K562 (cell line): ENCODE measurements around the gene PCED1B. TPM values are rescaled to one million over a fixed set of nuclear protein-coding genes. Genes with fewer than 3 reads are reported as not detected.
A peak's percentile ranks its signal among the peaks of the same experiment; 100 is the strongest.

Experiments
- ATAC-seq: fragments of 200-7000 bp; cut with Tn5 transposase; 3 replicates; pipeline ENCODE4 v1.9.1; 2020; ENCODE audit warnings: moderate library complexity
- BruUV-seq: library from RNA; stranded (reverse); fragments of 400-500 nt; replicated peaks from 2 replicates; lab custom pipeline; 2021; lab: Mats Ljungman, UMichigan
- CTCF ChIA-PET: fragments of 300-600 bp; formaldehyde crosslinking; extraction: SDS; loops from one replicate; lab custom pipeline; 2021; ENCODE audit warnings: low intra/inter-chr PET ratio; lab: Yijun Ruan, JAX
- POLR2A ChIA-PET: fragments of 300-600, 350-650 bp; sonication (Branson Sonifier 250); formaldehyde crosslinking; extraction: SDS; loops from one replicate; lab custom pipeline; 2021; ENCODE audit warnings: antibody characterized with exemption, inconsistent platforms; lab: Yijun Ruan, JAX
- DNase-seq, 4 experiments: peaks; one replicate each; pipeline versions ENCODE4 v3.0.0 to v3.0.0-alpha.2; 2011 to 2018; ENCODE audit warnings: low spot score in 3 of 4, mixed read lengths in 3 of 4; ENCODE audit errors: extremely low read depth in 1 of 4
- FAIRE-seq: peaks from 2 replicates; lab custom pipeline; 2011; peaks lifted over from hg19 to GRCh38; lab: Jason Lieb, UNC
- H2AFZ ChIP-seq: 2 replicates; pipeline ENCODE4 v1.6.0; 2011; ENCODE audit warnings: low read depth, low read length, control low read depth, inconsistent platforms
- H3K27ac ChIP-seq: fragments of 200-600 bp; 3 replicates; pipeline ENCODE4 v1.8.0; 2011; ENCODE audit warnings: low read depth, mild to moderate bottlenecking, control low read depth, inconsistent platforms, low read length, moderate library complexity, mixed read lengths; ENCODE audit errors: extremely low read depth
- H3K27me3 ChIP-seq, 2 experiments: fragments of 300-600 bp in 1 of 2; 2 replicates in 1 of 2; 3 replicates in 1 of 2; pipeline versions ENCODE4 v1.6.0 to v1.8.0; 2011; ENCODE audit warnings: inconsistent platforms in 2 of 2, low read length in 2 of 2, mild to moderate bottlenecking in 1 of 2, mixed read lengths in 1 of 2, moderate library complexity in 1 of 2; ENCODE audit not compliant: control insufficient read depth in 2 of 2, insufficient read depth in 2 of 2
- H3K36me3 ChIP-seq: fragments of 300-600 bp; 3 replicates; pipeline ENCODE4 v1.8.0; 2011; ENCODE audit warnings: mild to moderate bottlenecking, low read length, inconsistent platforms; ENCODE audit not compliant: control insufficient read depth, insufficient read depth
- H3K4me1 ChIP-seq, 2 experiments: fragments of 200-600 bp in 1 of 2; replicated peaks in 1 of 2; 2 replicates in 1 of 2; 3 replicates in 1 of 2; pipeline versions ENCODE4 v1.5.1 to v1.8.0; 2011; ENCODE audit warnings: inconsistent platforms in 2 of 2, low read length in 2 of 2, mild to moderate bottlenecking in 1 of 2, mixed read lengths in 1 of 2, moderate library complexity in 1 of 2; ENCODE audit not compliant: control insufficient read depth in 2 of 2, insufficient read depth in 2 of 2
- H3K4me2 ChIP-seq: 2 replicates; pipeline ENCODE4 v1.6.1; 2011; ENCODE audit warnings: low read length, control low read depth, inconsistent platforms, mixed read lengths; ENCODE audit not compliant: insufficient read depth
- H3K4me3 ChIP-seq: fragments of 200-600 bp; sonication (generic), shearing (Covaris generic); 2 replicates; pipeline ENCODE4 v1.5.1; 2016; ENCODE audit warnings: control low read depth, inconsistent platforms
- H3K79me2 ChIP-seq: fragments of 200-600 bp; 3 replicates; pipeline ENCODE4 v1.8.0; 2011; ENCODE audit warnings: low read length, inconsistent platforms; ENCODE audit not compliant: control insufficient read depth, insufficient read depth
- H3K9ac ChIP-seq, 2 experiments: 2 replicates each; pipeline versions ENCODE4 v1.6.0 to v1.6.1; 2011; ENCODE audit warnings: low read depth in 2 of 2, low read length in 2 of 2, control low read depth in 1 of 2, inconsistent platforms in 1 of 2, mild to moderate bottlenecking in 1 of 2, mixed read lengths in 1 of 2; ENCODE audit not compliant: insufficient read depth in 1 of 2
- H3K9me1 ChIP-seq: one replicate; pipeline ENCODE4 v1.6.0; 2011; ENCODE audit warnings: inconsistent platforms, mild to moderate bottlenecking, low read length, moderate library complexity; ENCODE audit not compliant: control insufficient read depth, insufficient read depth
- H3K9me3 ChIP-seq: replicated peaks from 2 replicates; pipeline ENCODE4 v1.5.1; 2011; ENCODE audit warnings: low read depth, low read length, inconsistent platforms; ENCODE audit not compliant: control insufficient read depth, insufficient read depth
- H4K20me1 ChIP-seq: replicated peaks from 2 replicates; pipeline ENCODE4 v1.6.1; 2011; ENCODE audit warnings: low read length, inconsistent platforms, mixed read lengths; ENCODE audit not compliant: control insufficient read depth, insufficient read depth
- CBX5 ChIP-seq: IDR thresholded peaks from 2 replicates; pipeline ENCODE4 v1.6.1; 2014; ENCODE audit warnings: low read depth, borderline replicate concordance
- DMBX1 ChIP-seq: fragments of 250-450 bp; sonication (Bioruptor Pico); IDR thresholded peaks from 2 replicates; pipeline ENCODE4 v1.8.0; 2022; ENCODE audit warnings: inconsistent platforms, mild to moderate bottlenecking, moderate library complexity, borderline replicate concordance
- E2F6 ChIP-seq, 2 experiments: IDR thresholded peaks; 2 replicates each; pipeline ENCODE4 v1.6.1; 2011; ENCODE audit warnings: borderline replicate concordance in 1 of 2, control low read depth in 1 of 2, low read depth in 1 of 2, low read length in 1 of 2, mild to moderate bottlenecking in 1 of 2, mixed read lengths in 1 of 2, moderate library complexity in 1 of 2; ENCODE audit not compliant: insufficient read depth in 1 of 2, insufficient read length in 1 of 2, poor library complexity in 1 of 2, severe bottlenecking in 1 of 2; ENCODE audit errors: extremely low read depth in 1 of 2
- TBP ChIP-seq: optimal IDR thresholded peaks from 2 replicates; pipeline ENCODE3; 2011; ENCODE audit warnings: low read depth, low read length, improper control_type of control experiment
- ZNF263 ChIP-seq: sonication (generic); formaldehyde crosslinking; IDR thresholded peaks from 2 replicates; pipeline ENCODE4 v1.8.0; 2022; ENCODE audit warnings: mild to moderate bottlenecking, missing genetic modification reagents, borderline replicate concordance
- WGBS: fragments of 100-300 bp; shearing (Covaris generic); methylation state at CpG from one replicate; pipeline ENCODE4 v1.1.6; 2016; ENCODE audit warnings: low coverage, mixed read lengths; ENCODE audit not compliant: insufficient coverage; ENCODE audit errors: missing lambda C conversion rate; 5-methylcytosine and 5-hydroxymethylcytosine counted together
- in situ Hi-C: fragments of 300-500 bp; cut with MboI; formaldehyde crosslinking; loops from 4 replicates; pipeline ENCODE4 v1.15.0; 2018; ENCODE audit warnings: inconsistent platforms, mixed read lengths
- intact Hi-C: fragments of 100-400 bp; cut with micrococcal nuclease; formaldehyde crosslinking; loops from 2 replicates; pipeline ENCODE4 v1.14.2; 2022
- polyA plus RNA-seq, 8 experiments: library from polyadenylated mRNA; depleted of rRNA in 4 of 8; stranded (reverse) in 5 of 8; unstranded in 3 of 8; fragments of >200 nt; fragmentation: Nextera tagmentation in 2 of 8; fragmentation: Illumina TruSeq in 1 of 8; extraction: Ambion mirVana in 2 of 8; extraction: Trizol in 1 of 8; gene quantifications; 2 replicates each; pipeline versions ENCODE4 v1.2.1 to v1.2.3, GENCODE V29; 2011 to 2014; ENCODE audit warnings: inconsistent platforms in 1 of 8, missing spikeins in 1 of 8
- total RNA-seq, 7 experiments: library from RNA; depleted of rRNA in 6 of 7; stranded (reverse); fragments of >200 nt in 6 of 7; fragmentation: Illumina TruSeq in 2 of 7; extraction: Trizol in 2 of 7; gene quantifications; 2 replicates each; pipeline versions ENCODE4 v1.2.1 to v1.2.3, GENCODE V29; 2011 to 2021; ENCODE audit warnings: low replicate concordance in 1 of 7
- TF ChIP-seq, protein P1 (sequence below), 2 experiments: fragments of 450-650 bp; conservative IDR thresholded peaks; 2 replicates each; pipeline ENCODE4 v1.6.1; 2017; ENCODE audit warnings: mild to moderate bottlenecking in 2 of 2, moderate library complexity in 2 of 2

PCED1B gene
- total and polyA plus RNA-seq, 9 of the 15 experiments (the other 6 are each of a cell fraction or from before 2014, with no cell fraction given): 1.2 to 9.3 (median 2.5) TPM

GRCh38 chr12:47207340-47207717 lies 127.9 kb downstream of the PCED1B start:
- peaks cover 8 to 46% of the 10 kb centered on the region in 2 experiments for H3K4me1 ChIP-seq
- intact Hi-C loops (no loop called here), in situ Hi-C loops (no loop called here)
- no peaks in the 10 kb centered on the region for H3K79me2 ChIP-seq
- no peaks in the 10 kb centered on the region for H4K20me1 ChIP-seq
- peak overlapping the region; percentile 78 for H2AFZ ChIP-seq
- FAIRE-seq (peak; percentile 26), ATAC-seq (peak; percentile 69), DNase-seq (peak in 2 of 4 experiments; percentile 49 to 68)
- H3K9me3 ChIP-seq: no peaks in the 10 kb centered on the region; the same call in 1 of the 2 replicates
- peak overlapping the region; percentile 44; the same call in 1 of the 2 replicates for H3K4me2 ChIP-seq
- H3K9me1 ChIP-seq: peaks cover 3% of the 10 kb centered on the region
- 4% methylated on average over 2 of the region's 2 CpGs for WGBS
- no peaks in the 10 kb centered on the region for H3K27me3 ChIP-seq
- POLR2A ChIA-PET: interaction anchor here (1.0 to 1.5 kb wide), 4 partner anchors 8 to 19 kb away, joined by 3 to 5 read pairs (median 4); no protein-coding TSS in a partner anchor
- H3K27ac ChIP-seq: peak overlapping the region; percentile 64
- H3K4me3 ChIP-seq: no peak overlapping the region
- no TSS peak for BruUV-seq
- H3K9ac ChIP-seq: peak overlapping the region in 1 of 2 experiments; percentile 50; a peak in 2 of 4 replicates
- no peaks in the 10 kb centered on the region for H3K36me3 ChIP-seq
- CTCF ChIA-PET: no interaction called here
- TF ChIP-seq E2F6 (IDR thresholded peaks at IDR 0.05; ENCODE audit: borderline replicate concordance in 1 of 2, extremely low read depth in 1 of 2, insufficient read depth in 1 of 2, insufficient read length in 1 of 2, low read depth in 1 of 2, low read length in 1 of 2, poor library complexity in 1 of 2, severe bottlenecking in 1 of 2) (no peak), DMBX1 (CRISPR knock-in tag) (peak; percentile 49; the same call in 1 of the 2 replicates), CBX5 (no peak; the same call in 1 of the 2 replicates), ZNF263 (CRISPR knock-in tag) (no peak), TBP (no peak)
- TF ChIP-seq, protein P1, sequence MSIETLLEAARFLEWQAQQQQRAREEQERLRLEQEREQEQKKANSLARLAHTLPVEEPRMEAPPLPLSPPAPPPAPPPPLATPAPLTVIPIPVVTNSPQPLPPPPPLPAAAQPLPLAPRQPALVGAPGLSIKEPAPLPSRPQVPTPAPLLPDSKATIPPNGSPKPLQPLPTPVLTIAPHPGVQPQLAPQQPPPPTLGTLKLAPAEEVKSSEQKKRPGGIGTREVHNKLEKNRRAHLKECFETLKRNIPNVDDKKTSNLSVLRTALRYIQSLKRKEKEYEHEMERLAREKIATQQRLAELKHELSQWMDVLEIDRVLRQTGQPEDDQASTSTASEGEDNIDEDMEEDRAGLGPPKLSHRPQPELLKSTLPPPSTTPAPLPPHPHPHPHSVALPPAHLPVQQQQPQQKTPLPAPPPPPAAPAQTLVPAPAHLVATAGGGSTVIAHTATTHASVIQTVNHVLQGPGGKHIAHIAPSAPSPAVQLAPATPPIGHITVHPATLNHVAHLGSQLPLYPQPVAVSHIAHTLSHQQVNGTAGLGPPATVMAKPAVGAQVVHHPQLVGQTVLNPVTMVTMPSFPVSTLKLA (conservative IDR thresholded peaks at IDR 0.05): peak in 1 of 2 experiments; percentile 41; a peak in 2 of 4 replicates
